HG02981 (cell line): ENCODE data around the gene IQGAP2.
A peak's percentile ranks its signal among the peaks of the same experiment; 100 is the strongest.
"Not testable (repeated sequence)": the region's sequence is repeated elsewhere in the genome, so short reads cannot be mapped to it uniquely, and the experiment has no call there.

ENCODE experiments used
- ATAC-seq: cut with Tn5 transposase; IDR thresholded peaks from one replicate; pipeline ENCODE4 v1.9.1; 2021; ENCODE audit warnings: mild to moderate bottlenecking, moderate library complexity; ENCODE audit not compliant: unreplicated experiment

IQGAP2 gene

GRCh38 chr5:76528547-76529331, 125.7 kb downstream of the IQGAP2 start:
- ATAC-seq: no peak

GRCh38 chr5:76529464-76530344, 126.6 kb downstream of the IQGAP2 start:
- no peak for ATAC-seq

GRCh38 chr5:76532052-76532451, 129.0 kb downstream of the IQGAP2 start:
- ATAC-seq: no peak

GRCh38 chr5:76532973-76533372, 129.9 kb downstream of the IQGAP2 start:
- no peak for ATAC-seq

GRCh38 chr5:76535577-76535976, 132.5 kb downstream of the IQGAP2 start:
- no peak for ATAC-seq

GRCh38 chr5:76537073-76537543, 134.0 kb downstream of the IQGAP2 start:
- no peak for ATAC-seq

GRCh38 chr5:76542241-76542640, 139.2 kb downstream of the IQGAP2 start:
- ATAC-seq: no peak

- ATAC-seq: no peak
These were observed 140.0 kb downstream of the IQGAP2 start for GRCh38 chr5:76542887-76543690.

GRCh38 chr5:76544268-76544926, 141.3 kb downstream of the IQGAP2 start:
- ATAC-seq: peak; percentile 39

GRCh38 chr5:76545184-76545583, 142.1 kb downstream of the IQGAP2 start:
- ATAC-seq: no peak

- ATAC-seq: peak; percentile 33
These were observed 143.5 kb downstream of the IQGAP2 start for GRCh38 chr5:76546497-76547102.

GRCh38 chr5:76547242-76547890, 144.3 kb downstream of the IQGAP2 start:
- peak; percentile 54 for ATAC-seq

- ATAC-seq: no peak
These were observed 144.9 kb downstream of the IQGAP2 start for GRCh38 chr5:76547891-76548524.

GRCh38 chr5:76548525-76549229, 145.6 kb downstream of the IQGAP2 start:
- ATAC-seq: no peak

- not testable (repeated sequence) for ATAC-seq
These were observed 147.8 kb downstream of the IQGAP2 start for GRCh38 chr5:76550881-76551280.

GRCh38 chr5:76552546-76552945, 149.5 kb downstream of the IQGAP2 start:
- no peak for ATAC-seq

- no peak for ATAC-seq
These were observed 150.2 kb downstream of the IQGAP2 start for GRCh38 chr5:76553251-76553650.

GRCh38 chr5:76555114-76555513, 152.0 kb downstream of the IQGAP2 start:
- no peak for ATAC-seq
